Fibroblast of lung (primary cell): ENCODE results near the gene PPP1R7. TPM values are rescaled to one million over a fixed set of nuclear protein-coding genes. Genes with fewer than 3 reads are reported as not detected.

Source experiments
- DNase-seq, 2 donors: peaks; one replicate each; pipeline versions ENCODE4 v3.0.0 to v3.0.0-alpha.2; 2010; ENCODE audit warnings: low read depth in 2 of 2
- H2AFZ ChIP-seq: 2 replicates; pipeline ENCODE4 v1.5.1; 2012; ENCODE audit warnings: low read length, control low read depth, inconsistent platforms
- H3K27ac ChIP-seq: 2 replicates; pipeline ENCODE4 v1.5.1; 2011; ENCODE audit warnings: low read length, control low read depth; ENCODE audit not compliant: insufficient read depth
- H3K27me3 ChIP-seq: 2 replicates; pipeline ENCODE4 v1.5.1; 2011; ENCODE audit warnings: mild to moderate bottlenecking, low read length; ENCODE audit not compliant: control insufficient read depth, insufficient read depth
- H3K36me3 ChIP-seq: 2 replicates; pipeline ENCODE4 v1.5.1; 2011; ENCODE audit warnings: low read length; ENCODE audit not compliant: control insufficient read depth, insufficient read depth
- H3K4me1 ChIP-seq: 2 replicates; pipeline ENCODE4 v1.5.1; 2011; ENCODE audit warnings: low read length; ENCODE audit not compliant: control insufficient read depth, insufficient read depth; ENCODE audit errors: extremely low read depth
- H3K4me2 ChIP-seq: 2 replicates; pipeline ENCODE4 v1.5.1; 2011; ENCODE audit warnings: low read length, control low read depth; ENCODE audit not compliant: insufficient read depth; ENCODE audit errors: extremely low read depth
- H3K4me3 ChIP-seq, 4 experiments: fragments of 200-600 bp in 1 of 4; sonication (generic) in 1 of 4; replicated peaks in 1 of 4; 2 replicates each; pipeline ENCODE4 v1.5.1; 2011 to 2016; ENCODE audit warnings: low read length in 4 of 4, low read depth in 3 of 4, mild to moderate bottlenecking in 3 of 4, control low read depth in 2 of 4, inconsistent platforms in 1 of 4, mixed read lengths in 1 of 4; ENCODE audit not compliant: insufficient read depth in 1 of 4; ENCODE audit errors: control extremely low read depth in 1 of 4
- H3K79me2 ChIP-seq: 2 replicates; pipeline ENCODE4 v1.5.1; 2012; ENCODE audit warnings: mild to moderate bottlenecking, low read length, inconsistent platforms; ENCODE audit not compliant: control insufficient read depth, insufficient read depth
- H3K9ac ChIP-seq: 2 replicates; pipeline ENCODE4 v1.5.1; 2011; ENCODE audit warnings: mild to moderate bottlenecking, low read length, control low read depth; ENCODE audit not compliant: insufficient read depth
- H3K9me3 ChIP-seq: 2 replicates; pipeline ENCODE4 v1.5.1; 2012; ENCODE audit warnings: low read depth, low read length; ENCODE audit not compliant: control insufficient read depth, insufficient read depth
- H4K20me1 ChIP-seq: 2 replicates; pipeline ENCODE4 v1.5.1; 2011; ENCODE audit warnings: low read length; ENCODE audit not compliant: control insufficient read depth, insufficient read depth; ENCODE audit errors: extremely low read depth
- EZH2 ChIP-seq: IDR thresholded peaks from 2 replicates; pipeline ENCODE4 v1.5.1; 2012; ENCODE audit warnings: low read length, control low read depth, mild to moderate bottlenecking; ENCODE audit errors: missing control alignments
- polyA plus RNA-seq, 2 donors: library from polyadenylated mRNA; depleted of rRNA in 1 of 2; stranded (reverse) in 1 of 2; unstranded in 1 of 2; fragments of >200 nt; gene quantifications; 2 replicates each; pipeline ENCODE4 v1.2.1, GENCODE V29; 2011 to 2012; ENCODE audit warnings: missing spikeins in 1 of 2
- total RNA-seq: library from RNA; depleted of rRNA; stranded (reverse); fragments of >200 nt; gene quantifications from 2 replicates; pipeline ENCODE4 v1.2.1, GENCODE V29; 2014
- TF ChIP-seq, protein P1 (sequence below), 2 donors: IDR thresholded peaks in 1 of 2; conservative IDR thresholded peaks in 1 of 2; 1 replicate in 1 of 2; 2 replicates in 1 of 2; pipeline ENCODE4 v1.5.1; 2011 to 2012; ENCODE audit warnings: low read length in 2 of 2, control low read depth in 1 of 2, inconsistent platforms in 1 of 2, low read depth in 1 of 2, mild to moderate bottlenecking in 1 of 2

Gene PPP1R7
- total and polyA plus RNA-seq, 2 donors (not counting 1 experiment from before 2014, with no cell fraction given): 70.7 to 141 TPM

DNA sequence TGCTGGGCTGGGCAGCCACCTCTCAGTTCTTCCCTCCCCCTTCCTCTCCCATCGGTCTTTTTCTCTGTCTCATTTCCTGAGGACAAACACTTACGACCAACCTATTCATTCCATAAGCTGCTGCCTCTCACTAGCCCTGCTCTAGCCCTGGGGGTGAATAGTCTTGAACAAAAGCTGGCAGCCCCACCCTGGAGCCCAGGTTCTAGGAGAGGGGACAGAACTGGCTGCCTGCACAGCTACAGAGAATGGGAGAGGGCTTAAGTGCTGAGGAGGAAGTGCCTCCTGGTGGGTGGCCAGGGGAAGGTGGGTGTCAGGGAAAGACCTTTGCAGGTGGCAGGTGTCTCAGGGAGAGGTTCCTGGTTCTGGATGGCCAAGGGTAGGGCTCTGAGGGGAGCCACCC, 61.0 kb downstream of the PPP1R7 start:
- H3K4me2 ChIP-seq: no peak overlapping the region

DNA sequence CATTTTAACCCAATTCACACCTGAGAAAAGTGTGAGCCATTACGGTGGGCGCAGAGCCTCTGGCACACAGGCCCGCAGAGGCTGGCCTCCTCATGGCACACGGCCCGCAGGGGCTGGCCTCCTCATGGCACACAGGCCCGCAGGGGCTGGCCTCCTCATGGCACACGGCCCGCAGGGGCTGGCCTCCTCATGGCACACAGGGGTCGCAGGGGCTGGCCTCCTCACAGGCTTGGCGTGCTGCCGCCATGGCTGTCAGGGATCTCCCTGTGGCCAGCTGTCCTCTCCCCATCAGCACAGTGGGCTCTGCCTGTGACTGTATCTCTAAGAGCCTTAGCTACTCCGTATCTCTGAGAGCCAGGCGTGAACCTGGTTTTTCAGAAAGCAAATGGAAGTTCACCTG, 62.8 kb downstream of the PPP1R7 start:
- TF ChIP-seq, protein P1, sequence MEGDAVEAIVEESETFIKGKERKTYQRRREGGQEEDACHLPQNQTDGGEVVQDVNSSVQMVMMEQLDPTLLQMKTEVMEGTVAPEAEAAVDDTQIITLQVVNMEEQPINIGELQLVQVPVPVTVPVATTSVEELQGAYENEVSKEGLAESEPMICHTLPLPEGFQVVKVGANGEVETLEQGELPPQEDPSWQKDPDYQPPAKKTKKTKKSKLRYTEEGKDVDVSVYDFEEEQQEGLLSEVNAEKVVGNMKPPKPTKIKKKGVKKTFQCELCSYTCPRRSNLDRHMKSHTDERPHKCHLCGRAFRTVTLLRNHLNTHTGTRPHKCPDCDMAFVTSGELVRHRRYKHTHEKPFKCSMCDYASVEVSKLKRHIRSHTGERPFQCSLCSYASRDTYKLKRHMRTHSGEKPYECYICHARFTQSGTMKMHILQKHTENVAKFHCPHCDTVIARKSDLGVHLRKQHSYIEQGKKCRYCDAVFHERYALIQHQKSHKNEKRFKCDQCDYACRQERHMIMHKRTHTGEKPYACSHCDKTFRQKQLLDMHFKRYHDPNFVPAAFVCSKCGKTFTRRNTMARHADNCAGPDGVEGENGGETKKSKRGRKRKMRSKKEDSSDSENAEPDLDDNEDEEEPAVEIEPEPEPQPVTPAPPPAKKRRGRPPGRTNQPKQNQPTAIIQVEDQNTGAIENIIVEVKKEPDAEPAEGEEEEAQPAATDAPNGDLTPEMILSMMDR (conservative IDR thresholded peaks at IDR 0.05 in 1 of 2, IDR thresholded peaks at IDR 0.05 in 1 of 2; ENCODE audit: low read depth in 1 of 2, low read length in 2 of 2): no peak
- Histone ChIP-seq H3K27ac (no peak overlapping the region), H3K4me3 (no peak overlapping the region), H4K20me1 (no peaks in the 10 kb centered on the region), H3K27me3 (peaks cover 13% of the 10 kb centered on the region), H3K9ac (no peak overlapping the region), H3K9me3 (no peaks in the 10 kb centered on the region), H2AFZ (no peak overlapping the region), H3K4me1 (no peaks in the 10 kb centered on the region), H3K79me2 (no peaks in the 10 kb centered on the region), H3K4me2 (no peak overlapping the region), H3K36me3 (no peaks in the 10 kb centered on the region)
- DNase-seq: no peak

More for the DNA sequence above, 61.0 kb downstream of the PPP1R7 start:
- Histone ChIP-seq H2AFZ (no peak overlapping the region), H3K9ac (no peak overlapping the region), H3K27ac (no peak overlapping the region), H3K79me2 (no peaks in the 10 kb centered on the region), H3K4me1 (no peaks in the 10 kb centered on the region), H3K36me3 (no peaks in the 10 kb centered on the region), H3K4me3 (no peak overlapping the region), H3K9me3 (no peaks in the 10 kb centered on the region), H3K27me3 (peaks cover 13% of the 10 kb centered on the region), H4K20me1 (no peaks in the 10 kb centered on the region)
- no peak for TF ChIP-seq EZH2
- TF ChIP-seq, protein P1 (conservative IDR thresholded peaks at IDR 0.05 in 1 of 2, IDR thresholded peaks at IDR 0.05 in 1 of 2; ENCODE audit: low read depth in 1 of 2, low read length in 2 of 2): no peak
- no peak for DNase-seq

DNA sequence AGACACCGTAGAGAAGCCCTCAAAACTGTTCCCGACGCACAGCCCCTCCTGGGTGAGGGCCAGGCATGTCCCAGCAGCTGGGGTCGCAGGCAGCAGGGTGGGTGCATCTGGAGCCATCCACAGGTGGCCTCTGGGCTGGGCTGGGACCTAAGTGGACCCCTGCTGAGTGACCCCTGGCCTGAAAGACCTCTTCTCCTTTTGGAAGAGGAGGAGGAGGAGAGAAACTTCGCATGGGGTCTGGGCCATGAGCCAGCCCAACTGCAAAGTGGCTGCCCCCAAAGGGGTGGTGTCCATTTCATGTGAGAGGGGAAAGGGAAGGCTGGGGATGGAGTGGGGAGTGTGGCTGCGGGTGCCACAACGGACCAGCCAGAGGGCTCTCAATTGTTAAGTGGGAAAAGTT, 63.3 kb downstream of the PPP1R7 start:
- no peaks in the 10 kb centered on the region for H3K4me1 ChIP-seq

More for the DNA sequence above, 63.3 kb downstream of the PPP1R7 start:
- H3K9ac ChIP-seq: no peak overlapping the region
- peaks cover 13% of the 10 kb centered on the region for H3K27me3 ChIP-seq
- no peak for DNase-seq
- no peak overlapping the region for H3K27ac ChIP-seq
- TF ChIP-seq, protein P1 (conservative IDR thresholded peaks at IDR 0.05 in 1 of 2, IDR thresholded peaks at IDR 0.05 in 1 of 2; ENCODE audit: low read depth in 1 of 2, low read length in 2 of 2): no peak
- TF ChIP-seq EZH2: no peak
- H3K36me3 ChIP-seq: no peaks in the 10 kb centered on the region
- no peak overlapping the region for H2AFZ ChIP-seq
- H3K79me2 ChIP-seq: no peaks in the 10 kb centered on the region
- no peak overlapping the region for H3K4me2 ChIP-seq
- no peaks in the 10 kb centered on the region for H4K20me1 ChIP-seq
- H3K4me3 ChIP-seq: no peak overlapping the region
- H3K9me3 ChIP-seq: no peaks in the 10 kb centered on the region
